Spinal cord (tissue), 10 donors: ENCODE data around the gene AMMECR1L. TPM values are rescaled to one million over a fixed set of nuclear protein-coding genes. Genes with fewer than 3 reads are reported as not detected.
"Not testable (repeated sequence)": the region's sequence is repeated elsewhere in the genome, so short reads cannot be mapped to it uniquely, and the experiment has no call there.

Experiments used
- DNase-seq, 6 donors: peaks; one replicate each; pipeline versions ENCODE4 v3.0.0 to v3.0.0-alpha.2; 2013 to 2015; ENCODE audit warnings: low spot score in 6 of 6, low read depth in 4 of 6
- H3K27ac ChIP-seq: one replicate; pipeline ENCODE4 v1.5.1; 2013; ENCODE audit warnings: low read depth, low read length, control low read depth
- H3K27me3 ChIP-seq: one replicate; pipeline ENCODE4 v1.6.1; 2013; ENCODE audit warnings: low read length; ENCODE audit not compliant: control insufficient read depth, insufficient read depth
- H3K36me3 ChIP-seq: one replicate; pipeline ENCODE4 v1.6.1; 2013; ENCODE audit warnings: low read length; ENCODE audit not compliant: control insufficient read depth, insufficient read depth
- H3K4me1 ChIP-seq: one replicate; pipeline ENCODE4 v1.6.1; 2013; ENCODE audit warnings: low read length; ENCODE audit not compliant: control insufficient read depth, insufficient read depth
- H3K4me3 ChIP-seq: one replicate; pipeline ENCODE4 v1.5.1; 2013; ENCODE audit warnings: low read depth, low read length, control low read depth
- H3K9me3 ChIP-seq: one replicate; pipeline ENCODE4 v1.6.1; 2013; ENCODE audit warnings: low read length; ENCODE audit not compliant: control insufficient read depth, insufficient read depth
- WGBS: methylation state at CpG from one replicate; pipeline ENCODE4 v1.1.5; 2013; ENCODE audit warnings: missing lambda C conversion rate; ENCODE audit not compliant: insufficient coverage; 5-methylcytosine and 5-hydroxymethylcytosine counted together
- polyA plus RNA-seq, 2 donors: library from polyadenylated mRNA; unstranded; fragments of 120-200 nt; gene quantifications; one replicate each; pipeline ENCODE4 v1.2.1, GENCODE V29; 2013; ENCODE audit not compliant: insufficient read length in 2 of 2
- total RNA-seq, 2 donors: library from RNA; depleted of rRNA in 1 of 2; stranded (reverse); fragments of 120-200 nt in 1 of 2; fragments of >200 nt in 1 of 2; gene quantifications; one replicate each; pipeline versions ENCODE4 v1.2.3 to v1.2.4, GENCODE V29; 2013 to 2014
- donor health status: healthy.

The AMMECR1L gene
- total and polyA plus RNA-seq, 4 donors = 13.0 to 19.3 (median 17.4) TPM

DNA sequence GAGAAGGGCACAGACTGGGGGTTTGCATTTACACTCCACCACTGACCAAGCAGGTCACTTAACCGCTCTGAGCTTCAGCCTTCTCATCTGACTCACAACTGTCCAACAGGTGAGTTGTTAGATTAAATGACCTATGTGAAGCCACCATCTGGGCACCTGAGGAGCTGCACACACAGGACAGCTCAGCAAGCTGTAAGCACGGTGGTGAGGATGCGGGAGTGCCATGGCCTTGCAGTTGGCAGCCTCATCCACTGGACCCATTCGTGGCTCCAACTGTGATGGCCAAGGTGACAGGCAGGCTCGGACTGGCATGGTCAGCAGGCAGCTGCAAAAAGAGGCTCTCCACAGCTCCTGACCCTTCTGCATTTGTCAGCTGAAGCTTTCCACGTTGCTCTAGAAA lies 23.3 kb upstream of the AMMECR1L start:
- no peak for DNase-seq
- no peaks in the 10 kb centered on the region for H3K9me3 ChIP-seq
- H3K36me3 ChIP-seq = no peaks in the 10 kb centered on the region
- no peak overlapping the region for H3K27ac ChIP-seq
- H3K27me3 ChIP-seq = no peaks in the 10 kb centered on the region
- no peaks in the 10 kb centered on the region for H3K4me1 ChIP-seq
- no peak overlapping the region for H3K4me3 ChIP-seq
- 67% methylated on average over 5 of the region's 6 CpGs for WGBS

DNA sequence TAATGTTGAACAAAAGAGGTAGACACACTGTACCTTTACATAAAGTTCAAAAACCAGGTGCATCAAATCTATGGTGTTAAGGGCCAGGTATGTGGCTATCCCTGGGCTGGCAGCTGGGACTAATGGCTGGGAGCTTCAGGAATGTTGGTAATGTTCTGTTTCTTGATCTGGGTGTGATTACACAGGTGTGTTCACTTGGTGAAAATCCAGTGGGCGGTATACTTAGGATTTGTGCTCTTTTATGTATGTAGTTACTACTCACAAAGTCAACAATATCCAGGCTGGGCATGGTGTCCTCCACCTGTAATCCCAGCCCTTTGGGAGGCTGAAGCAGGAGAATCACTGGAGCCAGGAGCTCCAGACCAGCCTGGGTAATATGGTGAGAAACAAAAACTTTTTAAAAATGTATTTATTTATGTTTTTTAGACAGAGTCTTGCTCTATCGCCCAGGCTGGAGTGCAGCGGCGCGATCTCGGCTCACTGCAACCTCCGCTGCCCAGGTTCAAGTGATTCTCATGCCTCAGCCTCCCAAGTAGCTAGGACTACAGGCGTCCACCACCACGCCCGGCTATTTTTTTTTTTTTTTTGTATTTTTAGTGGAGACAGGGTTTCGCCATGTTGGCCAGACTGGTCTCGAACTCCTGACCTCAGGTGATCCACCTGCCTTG lies 22.1 kb upstream of the AMMECR1L start:
- H3K36me3 ChIP-seq, H3K9me3 ChIP-seq, DNase-seq, H3K27me3 ChIP-seq, H3K4me1 ChIP-seq, H3K4me3 ChIP-seq, H3K27ac ChIP-seq: not testable (repeated sequence)
- 97% methylated on average over 10 of the region's 12 CpGs for WGBS

DNA sequence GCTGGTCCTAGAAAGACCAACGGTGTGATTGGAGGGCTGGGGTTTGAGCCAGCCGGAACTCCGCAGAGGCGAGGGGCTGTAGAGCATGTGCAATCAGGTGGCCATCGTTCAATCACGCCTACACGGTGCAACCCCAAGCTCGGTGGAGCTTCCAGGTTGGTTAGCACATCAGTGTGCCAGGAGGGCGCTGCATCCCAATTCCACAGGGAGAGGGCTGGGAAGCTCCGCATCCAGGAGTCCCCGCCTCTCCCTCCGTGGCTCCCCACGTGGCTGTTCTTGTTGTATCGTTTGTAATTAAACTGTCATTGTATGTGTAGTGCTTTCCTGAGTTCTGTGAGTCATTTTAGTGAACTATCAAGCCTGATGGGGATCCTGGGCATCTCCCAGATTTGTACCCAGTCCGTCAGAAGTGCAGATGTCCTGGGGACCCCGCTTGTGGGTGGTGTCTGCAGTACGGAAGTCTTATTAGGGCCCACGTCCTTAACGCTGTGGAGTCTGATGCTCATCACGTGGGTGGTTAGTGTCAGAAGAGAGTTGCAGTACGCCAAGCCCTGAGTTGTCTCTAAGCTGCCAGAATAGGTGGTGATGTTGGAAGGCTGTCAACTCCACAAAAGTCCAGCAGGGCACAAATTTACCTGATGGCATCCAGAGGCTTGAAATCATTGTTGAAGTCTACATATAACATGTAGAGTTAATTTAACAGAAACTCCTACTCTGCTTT lies 20.6 kb upstream of the AMMECR1L start:
- H3K4me3 ChIP-seq = no peak overlapping the region

DNA sequence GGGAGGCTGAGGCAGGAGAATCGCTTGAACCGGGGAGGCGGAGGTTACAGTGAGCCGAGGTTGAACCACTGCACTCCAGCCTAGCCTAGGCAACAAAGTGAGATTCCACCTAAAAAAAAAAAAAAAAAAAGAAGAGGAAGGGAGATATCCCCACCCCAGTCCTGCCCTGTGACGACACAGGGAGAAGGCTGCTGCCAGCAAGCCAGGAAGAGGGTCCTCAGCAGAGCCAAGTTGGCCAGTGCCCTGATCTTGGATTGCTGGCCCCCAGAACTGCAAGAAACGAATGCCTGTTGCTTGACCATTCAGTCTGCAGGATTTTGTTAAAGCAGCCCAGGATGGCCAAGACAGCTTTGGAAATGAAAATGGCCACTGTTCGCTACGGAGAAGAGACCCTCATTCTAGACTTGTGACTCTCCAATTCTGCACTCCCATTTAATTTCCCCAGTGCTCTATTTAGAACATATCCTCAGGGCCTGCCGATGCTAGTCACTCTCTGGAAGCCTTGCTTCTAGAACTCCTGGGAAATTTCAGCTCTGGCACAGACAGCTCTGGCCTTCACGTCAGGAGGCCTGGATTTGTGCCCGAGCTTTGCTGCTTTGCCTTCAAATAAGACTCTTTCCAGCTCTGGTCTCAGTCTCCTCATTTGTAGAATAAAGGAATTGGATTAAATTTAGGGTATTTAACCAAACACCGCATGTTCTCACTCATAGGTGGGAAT lies 15.7 kb upstream of the AMMECR1L start:
- Histone ChIP-seq H3K9me3 (no peaks in the 10 kb centered on the region), H3K27ac (peak overlapping the region; percentile 11), H3K27me3 (no peaks in the 10 kb centered on the region), H3K36me3 (no peaks in the 10 kb centered on the region), H3K4me1 (peaks cover 5% of the 10 kb centered on the region), H3K4me3 (no peak overlapping the region)
- WGBS = 27% methylated on average over 5 of the region's 12 CpGs
- DNase-seq = peak in 5 of 6 donors; percentile 26 to 80 (median 50)

More for the DNA sequence above, 20.6 kb upstream of the AMMECR1L start:
- no peak overlapping the region for H3K27ac ChIP-seq
- DNase-seq = no peak
- no peaks in the 10 kb centered on the region for H3K27me3 ChIP-seq
- no peaks in the 10 kb centered on the region for H3K9me3 ChIP-seq
- 64% methylated on average over 17 of the region's 21 CpGs for WGBS
- peaks cover 2% of the 10 kb centered on the region for H3K4me1 ChIP-seq
- H3K36me3 ChIP-seq = no peaks in the 10 kb centered on the region

DNA sequence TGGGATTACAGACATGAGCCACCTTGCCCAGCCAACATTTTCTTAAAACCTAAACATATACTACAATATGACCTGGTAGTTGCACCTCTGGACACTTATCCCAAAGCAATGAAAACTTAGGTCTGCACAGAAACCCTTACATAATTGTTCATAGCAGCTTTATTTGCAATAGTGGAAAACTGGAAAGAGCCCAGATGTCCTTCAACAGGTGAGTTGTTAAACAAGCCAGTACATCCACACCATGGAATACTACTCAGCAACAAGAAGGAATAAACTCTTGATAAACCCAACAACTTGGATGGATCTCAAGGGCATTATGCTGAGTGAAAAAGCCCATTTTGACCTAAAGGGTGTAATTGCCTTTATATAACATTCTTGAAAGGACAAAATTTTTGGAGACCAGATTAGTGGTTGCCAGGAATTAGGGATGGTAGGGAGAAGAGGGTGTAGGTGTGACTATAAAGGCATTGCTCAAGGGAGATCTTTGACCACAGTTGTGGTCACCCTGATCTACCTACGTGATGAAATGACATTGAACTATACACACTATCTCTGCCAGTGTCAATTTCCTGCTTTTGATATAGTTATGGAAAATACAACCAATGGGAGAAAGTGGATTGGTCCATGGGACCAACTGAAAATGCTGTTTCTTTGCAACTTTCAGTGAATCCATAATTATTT lies 11.9 kb upstream of the AMMECR1L start:
- no CpG with 5 or more reads among the region's 1 CpG for WGBS
- H3K4me1 ChIP-seq = peaks cover 5% of the 10 kb centered on the region

DNA sequence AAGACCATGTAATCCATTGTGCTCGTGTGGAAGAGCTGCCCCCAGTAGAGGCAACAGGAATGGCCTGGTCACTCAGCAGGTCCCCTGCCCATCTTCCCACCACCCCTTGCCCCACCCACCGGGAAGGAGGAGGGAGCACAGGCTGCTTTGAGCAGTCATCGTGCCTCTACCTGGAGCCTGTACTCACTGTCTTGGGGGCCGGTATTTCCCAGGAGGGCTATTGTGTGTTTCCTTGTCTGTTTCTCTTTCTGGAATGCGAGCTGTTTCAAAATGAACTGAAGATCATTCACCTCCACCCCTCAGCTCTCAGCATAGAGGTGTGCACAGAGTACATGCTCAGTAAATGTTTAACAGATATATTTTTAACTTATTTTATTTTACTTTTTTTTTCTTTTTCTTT lies 7.7 kb upstream of the AMMECR1L start:
- Histone ChIP-seq H3K4me1 (no peaks in the 10 kb centered on the region), H3K27ac (no peak overlapping the region), H3K36me3 (no peaks in the 10 kb centered on the region), H3K9me3 (no peaks in the 10 kb centered on the region), H3K27me3 (no peaks in the 10 kb centered on the region), H3K4me3 (no peak overlapping the region)
- 33% methylated on average over 1 of the region's 5 CpGs for WGBS
- no peak for DNase-seq

More for the DNA sequence above, 11.9 kb upstream of the AMMECR1L start:
- Histone ChIP-seq H3K36me3 (no peaks in the 10 kb centered on the region), H3K27ac (no peak overlapping the region), H3K9me3 (no peaks in the 10 kb centered on the region), H3K4me3 (no peak overlapping the region), H3K27me3 (no peaks in the 10 kb centered on the region)
- DNase-seq = no peak

DNA sequence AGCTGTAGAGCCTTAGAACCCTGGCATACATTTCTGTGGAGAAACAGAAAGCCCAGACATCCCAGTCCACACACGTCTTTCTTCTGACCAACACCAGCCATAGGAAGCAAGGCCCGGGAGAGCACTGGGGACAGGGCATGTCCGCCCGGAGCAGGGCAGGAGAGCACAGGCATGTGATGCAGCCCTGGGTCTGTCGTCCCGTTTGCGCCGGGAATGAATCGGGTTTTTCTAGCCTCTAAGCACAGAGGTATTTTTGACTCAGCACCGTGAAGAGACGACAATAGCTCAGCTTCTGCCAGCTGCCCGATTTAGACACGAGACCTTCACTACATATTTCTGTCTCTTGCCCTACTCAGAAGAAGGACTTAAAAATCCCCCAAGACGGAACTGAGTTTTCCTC lies 7.3 kb upstream of the AMMECR1L start:
- Histone ChIP-seq H3K36me3 (no peaks in the 10 kb centered on the region), H3K9me3 (no peaks in the 10 kb centered on the region), H3K4me3 (no peak overlapping the region), H3K27me3 (no peaks in the 10 kb centered on the region), H3K27ac (no peak overlapping the region), H3K4me1 (no peaks in the 10 kb centered on the region)
- WGBS = 88% methylated on average over 13 of the region's 14 CpGs
- DNase-seq = no peak

DNA sequence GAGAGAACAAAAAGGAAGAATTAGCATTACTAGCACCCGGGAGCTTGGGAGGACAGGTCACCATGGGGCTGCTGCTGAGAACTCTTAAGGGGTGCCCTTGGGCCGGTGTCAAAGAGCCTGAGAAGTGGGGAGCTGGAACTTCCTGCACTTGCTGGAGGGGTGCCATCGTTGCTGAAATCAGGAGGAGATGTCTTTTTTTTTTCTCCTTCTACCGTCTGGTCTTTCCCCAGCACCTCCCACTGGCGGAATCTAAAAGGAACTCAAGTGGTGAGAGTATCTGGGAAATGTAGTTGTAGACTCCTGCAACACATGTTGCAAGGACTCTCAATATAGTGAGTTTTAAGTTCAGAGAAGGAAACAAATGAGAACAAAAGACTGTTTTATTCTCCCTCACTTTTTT lies 6.1 kb upstream of the AMMECR1L start:
- no peak overlapping the region for H3K27ac ChIP-seq
- H3K4me3 ChIP-seq = no peak overlapping the region
- no peaks in the 10 kb centered on the region for H3K4me1 ChIP-seq
- no peaks in the 10 kb centered on the region for H3K9me3 ChIP-seq
- H3K27me3 ChIP-seq = no peaks in the 10 kb centered on the region
- DNase-seq = peak in 1 of 6 donors; percentile 4
- WGBS = 50% methylated on average over 1 of the region's 5 CpGs
- no peaks in the 10 kb centered on the region for H3K36me3 ChIP-seq

DNA sequence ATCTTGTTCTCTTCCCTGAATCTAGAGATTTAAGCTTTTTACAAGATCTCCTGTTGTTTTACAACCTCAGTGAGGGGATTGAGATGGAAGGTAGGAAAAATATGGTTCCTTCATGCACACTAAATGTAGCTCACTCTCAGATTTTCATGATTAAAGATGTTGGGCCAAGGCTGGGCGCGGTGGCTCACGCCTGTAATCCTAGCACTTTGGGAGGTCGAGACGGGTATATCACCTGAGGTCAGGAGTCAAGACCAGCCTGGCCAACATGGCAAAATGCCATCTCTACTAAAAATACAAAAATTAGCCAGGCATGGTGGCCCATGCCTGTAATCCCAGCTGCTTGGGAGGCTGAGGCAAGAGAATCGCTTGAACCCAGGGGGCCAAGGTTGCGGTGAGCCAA lies 5.0 kb upstream of the AMMECR1L start:
- 96% methylated on average over 6 of the region's 7 CpGs for WGBS

More for the DNA sequence above, 5.0 kb upstream of the AMMECR1L start:
- H3K27me3 ChIP-seq, H3K36me3 ChIP-seq, H3K27ac ChIP-seq, H3K4me3 ChIP-seq, H3K4me1 ChIP-seq, H3K9me3 ChIP-seq, DNase-seq: not testable (repeated sequence)
